ENCODE data around the gene STIM2. TPM values are rescaled to one million over a fixed set of nuclear protein-coding genes. Genes with fewer than 3 reads are reported as not detected.

STIM2 gene
- total RNA-seq, 4 donors from 2014 or later, result 16.9 to 29.5 (median 22.4) TPM

GRCh38 chr4:27055221-27055760, 194.7 kb downstream of the STIM2 start:
- no peak for DNase-seq (ENCODE audit: low spot score)
- no peak for TF ChIP-seq CTCF (IDR thresholded peaks at IDR 0.05)
- ATAC-seq (ENCODE audit: low FRiP score), result no peak

- TF ChIP-seq CTCF (IDR thresholded peaks at IDR 0.05), result no peak
- DNase-seq (ENCODE audit: low spot score), result no peak
- ATAC-seq (ENCODE audit: low FRiP score), result no peak
Measured at GRCh38 chr4:27056281-27056680, 195.6 kb downstream of the STIM2 start.

GRCh38 chr4:27057053-27057452, 196.4 kb downstream of the STIM2 start:
- no peak for ATAC-seq (ENCODE audit: low FRiP score)
- DNase-seq (ENCODE audit: low spot score), result no peak
- TF ChIP-seq CTCF (IDR thresholded peaks at IDR 0.05), result no peak

GRCh38 chr4:27057662-27058061, 197.0 kb downstream of the STIM2 start:
- ATAC-seq (ENCODE audit: low FRiP score), result no peak
- no peak for TF ChIP-seq CTCF (IDR thresholded peaks at IDR 0.05)

GRCh38 chr4:27058819-27059406, 198.3 kb downstream of the STIM2 start:
- ATAC-seq (ENCODE audit: low FRiP score) (no peak), DNase-seq (ENCODE audit: low spot score) (no peak)
- TF ChIP-seq CTCF (IDR thresholded peaks at IDR 0.05), result no peak

More at GRCh38 chr4:27057662-27058061, 197.0 kb downstream of the STIM2 start:
- no peak for DNase-seq (ENCODE audit: low spot score)

- DNase-seq (ENCODE audit: low spot score) (no peak), ATAC-seq (ENCODE audit: low FRiP score) (no peak)
- TF ChIP-seq CTCF (IDR thresholded peaks at IDR 0.05), result no peak
Measured at GRCh38 chr4:27059446-27059845, 198.8 kb downstream of the STIM2 start.

- DNase-seq (ENCODE audit: low spot score), result no peak
- ATAC-seq (ENCODE audit: low FRiP score), result no peak
- TF ChIP-seq CTCF (IDR thresholded peaks at IDR 0.05), result no peak
Measured at GRCh38 chr4:27062256-27062655, 201.6 kb downstream of the STIM2 start.
